Stimulated activated CD4-positive, alpha-beta T cell treated with anti-CD3 and anti-CD28 coated beads, Interleukin-12 subunit alpha, Interleukin-12 subunit beta, amount 100 ng/mL, for 24 hours (primary cell): Measurements from ENCODE around the gene PRSS57.
"Not testable (repeated sequence)": the region's sequence is repeated elsewhere in the genome, so short reads cannot be mapped to it uniquely, and the experiment has no call there.

Experiments
- DNase-seq, 2 experiments: peaks; one replicate each; pipeline ENCODE4 v3.0.0-alpha.2; 2020; ENCODE audit warnings: low read depth in 2 of 2

PRSS57 gene

GRCh38 chr19:723247-723646, 28.0 kb upstream of the PRSS57 start:
- DNase-seq = no peak

GRCh38 chr19:722553-723101, 27.4 kb upstream of the PRSS57 start:
- no peak for DNase-seq

GRCh38 chr19:720345-721160, 25.3 kb upstream of the PRSS57 start:
- no peak for DNase-seq

- DNase-seq = no peak
These were observed 24.5 kb upstream of the PRSS57 start for GRCh38 chr19:719636-720344.

GRCh38 chr19:718991-719512, 23.8 kb upstream of the PRSS57 start:
- DNase-seq = no peak

- no peak for DNase-seq
These were observed 23.1 kb upstream of the PRSS57 start for GRCh38 chr19:718251-718951.

GRCh38 chr19:715347-715746, 20.1 kb upstream of the PRSS57 start:
- DNase-seq = no peak

GRCh38 chr19:711254-711653, 16.0 kb upstream of the PRSS57 start:
- DNase-seq = no peak

GRCh38 chr19:710767-711166, 15.5 kb upstream of the PRSS57 start:
- DNase-seq = no peak

- DNase-seq = no peak
These were observed 14.8 kb upstream of the PRSS57 start for GRCh38 chr19:709965-710571.

- no peak for DNase-seq
These were observed 14.1 kb upstream of the PRSS57 start for GRCh38 chr19:709196-709964.

GRCh38 chr19:708154-709143, 13.2 kb upstream of the PRSS57 start, which contains the start of gene PALM:
TSS of gene PALM (plus strand) at chr19:708935. CDS start at chr19:709147, 212 bp downstream.
- DNase-seq = no peak

- no peak for DNase-seq
These were observed 9.1 kb upstream of the PRSS57 start for GRCh38 chr19:704447-704741.

GRCh38 chr19:703651-704446, 8.6 kb upstream of the PRSS57 start:
- peak; percentile 25 to 58 for DNase-seq

- DNase-seq = no peak
These were observed 8.0 kb upstream of the PRSS57 start for GRCh38 chr19:703329-703650.

GRCh38 chr19:702847-703246, 7.6 kb upstream of the PRSS57 start:
- not testable (repeated sequence) for DNase-seq

- not testable (repeated sequence) for DNase-seq
These were observed 4.6 kb upstream of the PRSS57 start for GRCh38 chr19:699885-700284.

GRCh38 chr19:698529-698928, 3.3 kb upstream of the PRSS57 start:
- DNase-seq = not testable (repeated sequence)
